Measurements from ENCODE around the gene LGI1.
"Not testable (repeated sequence)": the region's sequence is repeated elsewhere in the genome, so short reads cannot be mapped to it uniquely, and the experiment has no call there.

Gene LGI1

DNA sequence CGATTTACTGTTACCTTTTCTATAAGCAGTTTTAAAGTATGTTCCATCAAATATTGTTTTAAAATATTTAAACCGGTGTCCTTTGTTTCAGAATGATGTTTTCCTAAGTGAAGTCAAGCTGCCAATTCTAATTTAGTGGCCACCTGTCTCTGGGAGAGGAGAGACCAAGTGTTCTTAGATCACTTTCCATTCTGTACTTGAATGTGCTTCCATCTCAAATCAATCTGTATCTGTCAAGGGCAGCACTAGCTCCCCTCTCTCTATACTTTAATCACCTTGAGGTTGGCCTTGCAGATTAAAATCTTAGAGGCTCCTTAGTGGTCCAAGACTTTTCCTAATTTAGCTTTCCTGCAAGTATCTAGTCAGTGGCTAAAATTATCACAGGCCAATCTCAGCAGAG, 49.6 kb downstream of the LGI1 start:
- DNase-seq (ENCODE audit: low read depth) = no peak

DNA sequence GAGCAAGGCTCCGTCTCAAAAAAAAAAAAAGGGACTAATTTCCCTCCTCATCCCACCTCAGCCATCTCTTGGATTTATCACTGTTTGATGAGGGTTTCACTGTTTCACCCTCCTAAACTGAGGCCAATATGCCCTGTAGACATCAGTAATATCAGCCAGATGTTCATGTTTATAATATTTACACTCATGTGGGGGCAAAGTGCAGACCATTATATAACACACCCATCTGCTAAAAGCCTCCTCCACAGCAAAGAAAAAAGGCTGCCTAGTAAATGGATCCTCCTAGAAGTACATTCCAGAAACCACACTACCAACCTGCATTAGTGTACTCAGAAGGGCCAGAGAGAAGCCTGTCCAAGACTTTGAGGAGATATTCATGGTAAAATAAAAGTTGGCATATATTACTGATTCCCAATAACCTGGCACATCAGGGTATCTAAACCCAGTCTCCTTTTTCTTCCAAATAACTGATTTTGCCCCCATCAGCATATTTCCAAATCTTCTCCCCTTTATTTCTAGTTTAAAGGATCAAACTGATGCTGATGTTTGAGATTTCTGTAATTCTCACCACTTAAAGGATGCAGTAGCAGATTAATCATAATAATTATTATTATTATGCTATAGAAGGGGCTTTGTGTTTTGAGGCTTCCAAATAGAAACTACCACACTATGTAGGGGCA, 55.1 kb downstream of the LGI1 start:
- DNase-seq (ENCODE audit: low read depth) = no peak

DNA sequence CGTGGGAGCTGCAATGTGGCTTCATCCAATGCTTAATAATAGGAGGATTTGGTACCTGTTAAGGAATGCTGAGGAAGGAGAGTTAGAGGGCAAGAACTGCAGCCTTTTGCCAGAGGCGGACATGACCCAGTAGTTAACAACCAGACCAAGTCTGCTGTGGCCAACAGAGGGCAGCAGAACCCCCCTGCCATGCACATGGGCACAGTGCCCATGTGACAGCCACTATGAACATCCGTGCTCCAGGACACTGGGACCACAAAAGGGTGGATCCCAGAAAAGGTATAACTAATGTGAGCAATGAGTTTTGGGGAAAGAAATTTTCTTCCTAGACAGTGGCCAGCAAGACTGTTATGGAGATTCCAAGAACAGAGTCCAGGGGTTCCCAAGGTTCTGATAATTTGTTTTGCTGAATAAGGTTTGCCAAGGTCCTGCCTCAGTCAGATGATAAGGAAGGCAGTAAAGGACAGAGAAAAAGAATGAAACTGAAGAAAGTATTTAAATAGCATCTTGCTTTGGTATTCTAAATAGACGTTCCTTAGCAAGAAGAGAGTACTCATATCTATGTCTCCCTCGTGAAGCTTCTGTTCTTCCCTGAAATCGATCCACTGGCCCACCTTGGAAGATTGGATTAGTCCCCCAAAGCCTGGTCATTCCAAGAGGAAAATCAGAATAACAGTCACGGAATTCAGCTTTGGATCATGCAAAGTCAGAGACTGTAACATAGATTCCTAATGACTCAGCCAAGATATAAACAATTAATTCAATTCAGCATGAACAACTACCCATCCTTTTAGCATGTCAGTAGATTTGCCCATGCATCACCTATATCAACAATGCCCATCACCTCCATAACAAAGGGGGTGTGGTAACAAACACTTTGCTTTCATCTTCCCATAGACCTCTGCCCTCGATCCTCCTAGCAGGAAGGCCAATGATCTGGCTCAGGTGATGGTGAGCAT, 56.0 kb downstream of the LGI1 start:
- peak; percentile 66 for DNase-seq (ENCODE audit: low read depth)

DNA sequence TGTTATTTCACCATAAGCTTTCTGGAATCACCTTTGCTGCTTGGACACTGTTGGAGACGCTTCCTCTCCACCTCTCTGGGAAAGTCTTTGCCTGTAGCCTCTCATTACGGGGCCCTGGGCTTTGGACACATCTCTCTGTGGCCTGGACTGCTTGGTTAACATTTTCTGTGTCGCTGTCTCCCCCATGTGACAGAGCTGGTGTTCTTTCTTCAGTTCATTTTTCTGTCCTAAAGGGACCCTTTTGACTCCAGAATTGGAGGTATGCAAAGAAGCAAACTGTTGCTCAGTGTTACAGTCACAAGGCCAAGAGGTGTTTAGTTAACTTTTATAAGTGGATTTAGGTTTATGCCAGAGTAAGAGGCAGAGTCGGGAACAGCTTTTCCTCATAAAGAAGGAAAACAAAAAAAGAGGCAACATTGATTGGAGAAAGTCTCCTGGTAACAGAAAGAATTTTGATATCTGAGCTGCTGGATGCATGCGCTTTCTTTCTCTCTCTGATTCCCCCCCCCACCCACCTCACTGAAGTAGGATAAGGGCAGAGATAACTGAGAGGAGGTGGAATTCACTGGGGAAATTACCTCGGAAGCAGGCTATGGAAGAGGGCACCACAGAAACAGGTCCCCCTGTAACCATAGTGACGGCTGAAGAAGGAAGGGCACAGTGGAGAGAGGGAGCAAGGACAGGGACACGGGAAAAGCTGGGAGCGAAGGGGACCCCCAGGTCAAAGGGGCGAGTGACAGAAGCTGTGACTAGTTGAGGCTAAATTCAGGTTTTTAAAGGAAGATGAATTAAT, 57.8 kb downstream of the LGI1 start:
- peak; percentile 52 for DNase-seq (ENCODE audit: low read depth)

DNA sequence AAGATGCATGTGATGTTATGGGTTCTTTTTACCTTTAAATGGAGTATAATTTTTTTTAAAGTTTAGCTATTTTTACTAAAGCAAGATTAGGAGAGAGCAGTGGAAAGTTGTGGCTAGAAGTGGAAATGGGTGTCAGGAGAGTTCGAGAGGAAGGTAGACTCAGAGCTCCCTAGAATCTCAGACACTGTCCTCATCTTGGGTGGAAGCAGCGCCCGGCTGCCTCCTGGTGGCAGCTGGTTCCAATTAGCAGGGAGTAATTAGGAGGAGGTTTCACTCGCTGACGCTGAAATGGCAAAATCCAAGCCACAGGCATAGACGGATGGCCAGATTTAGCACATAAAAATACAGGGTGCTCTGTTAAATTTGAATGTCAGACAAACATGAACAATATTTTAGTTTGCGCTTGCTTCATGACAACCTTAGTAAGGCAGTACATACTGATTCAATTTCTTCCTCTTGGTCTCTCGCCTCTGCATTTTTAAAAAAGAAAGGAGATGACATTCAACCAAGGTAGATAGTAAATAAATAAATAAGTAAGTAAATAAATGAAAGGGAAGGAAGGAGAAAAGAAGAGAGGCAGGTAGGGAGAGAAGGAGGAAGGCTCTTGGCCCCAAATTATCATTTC, 58.5 kb downstream of the LGI1 start:
- DNase-seq (ENCODE audit: low read depth) = peak; percentile 83

DNA sequence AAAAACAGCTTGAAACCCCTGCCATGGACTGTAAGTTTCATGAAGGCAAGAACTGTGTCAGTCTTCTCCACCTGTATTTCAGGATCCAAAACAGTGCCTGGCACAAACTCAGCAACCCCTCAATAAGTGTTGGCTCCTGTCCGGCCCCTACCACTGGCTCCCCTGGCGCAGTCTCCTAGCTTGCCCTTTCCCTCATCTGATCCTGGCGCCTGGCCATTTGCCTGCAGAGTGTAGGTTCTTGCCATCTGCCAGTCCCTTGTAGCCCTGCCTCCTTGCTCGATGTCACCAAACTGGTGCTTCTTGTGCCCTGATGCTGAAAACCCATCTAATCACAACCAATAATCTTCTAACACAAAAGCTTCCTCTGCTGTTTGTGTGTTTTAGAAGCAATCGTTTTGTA, 60.4 kb downstream of the LGI1 start:
- DNase-seq (ENCODE audit: low read depth) = no peak

DNA sequence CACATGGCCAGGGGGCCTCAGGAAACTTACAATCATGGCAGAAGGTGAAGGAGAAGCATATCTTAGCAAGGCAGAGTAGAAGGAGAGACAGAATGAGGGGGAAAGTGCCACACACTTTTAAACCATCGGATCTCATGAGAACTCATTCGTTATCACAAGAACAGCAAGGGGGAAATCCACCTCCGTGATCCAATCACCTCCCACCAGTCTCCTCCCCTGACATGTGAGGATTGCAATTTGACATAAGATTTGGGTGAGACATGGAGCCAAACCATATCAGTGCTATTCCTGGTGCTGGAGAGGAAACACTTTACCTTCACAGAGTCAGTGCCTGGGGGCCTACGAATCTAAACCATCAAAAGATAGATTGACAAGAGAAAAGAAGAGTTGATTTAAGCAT, 61.8 kb downstream of the LGI1 start:
- DNase-seq (ENCODE audit: low read depth) = no peak

DNA sequence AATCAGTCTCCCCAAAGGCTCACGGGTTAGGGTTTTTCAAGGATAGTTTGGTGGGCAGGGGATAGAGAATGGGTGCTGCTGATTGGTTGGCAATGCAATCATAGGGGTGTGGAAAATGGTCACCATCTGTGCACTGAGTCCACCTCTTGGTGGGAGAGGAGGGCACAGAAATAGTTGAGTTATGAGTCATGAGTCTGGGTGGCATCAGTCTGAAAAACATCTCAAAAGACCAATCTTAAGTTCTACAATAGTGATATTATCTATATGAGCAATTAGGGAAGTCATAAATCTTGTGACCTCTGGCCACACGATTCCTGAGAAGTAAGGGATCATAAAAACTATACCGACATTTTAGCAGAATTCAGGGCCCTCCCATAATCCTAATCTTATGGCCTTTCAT, 62.7 kb downstream of the LGI1 start:
- peak; percentile 51 for DNase-seq (ENCODE audit: low read depth)

DNA sequence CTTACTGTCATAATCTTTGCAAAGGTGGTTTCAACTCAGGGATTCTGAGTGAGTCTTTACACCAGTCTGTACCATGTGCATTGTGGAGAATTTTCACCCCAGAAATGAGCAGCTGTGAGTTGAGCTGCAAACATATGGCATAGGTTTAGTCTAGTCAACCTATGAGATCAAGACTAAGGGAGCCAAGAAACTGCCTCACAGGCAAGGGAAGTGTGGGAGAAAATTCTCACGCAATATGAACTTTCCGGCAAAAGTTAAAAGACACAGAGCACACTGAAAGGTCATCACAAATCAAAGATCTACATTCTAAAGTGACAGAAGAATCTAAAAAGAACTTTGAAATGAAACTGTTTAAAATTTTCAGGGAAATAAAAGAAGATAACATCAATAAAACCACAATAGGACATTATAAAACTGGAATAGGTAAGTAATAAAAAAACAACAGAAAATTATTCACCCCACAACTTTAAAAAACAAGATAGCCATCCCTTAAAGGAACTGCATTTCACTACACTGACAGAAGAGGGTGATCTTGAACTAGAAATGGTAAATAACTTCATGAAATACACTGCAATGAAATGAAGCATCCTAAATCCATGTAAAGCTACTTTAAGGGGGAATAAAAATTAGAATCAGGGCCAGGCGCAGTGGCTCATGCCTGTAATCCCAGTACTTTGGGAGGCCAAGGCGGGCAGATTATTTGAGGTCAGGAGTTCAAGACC, 63.5 kb downstream of the LGI1 start:
- DNase-seq (ENCODE audit: low read depth) = peak; percentile 57

DNA sequence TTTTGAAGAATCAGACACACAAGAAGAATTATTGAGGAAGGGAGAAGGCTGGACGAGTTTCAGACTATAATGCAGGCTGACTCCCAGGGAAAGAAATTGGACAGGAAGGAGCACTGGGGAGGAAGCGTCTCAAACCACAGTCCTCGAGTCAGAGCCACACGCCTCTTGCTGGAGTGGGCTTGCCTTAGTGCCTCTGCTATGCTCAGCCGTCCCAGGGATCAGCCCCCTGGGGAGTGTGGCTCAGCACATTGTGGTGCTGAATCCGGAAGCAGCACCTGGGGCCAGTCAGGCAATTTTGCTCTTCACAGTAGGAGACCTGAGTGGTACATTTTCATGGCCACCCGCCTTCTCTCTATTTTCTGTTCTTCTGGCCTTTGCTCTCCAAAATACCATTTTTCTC, 68.6 kb downstream of the LGI1 start:
- peak; percentile 17 for DNase-seq (ENCODE audit: low read depth)

DNA sequence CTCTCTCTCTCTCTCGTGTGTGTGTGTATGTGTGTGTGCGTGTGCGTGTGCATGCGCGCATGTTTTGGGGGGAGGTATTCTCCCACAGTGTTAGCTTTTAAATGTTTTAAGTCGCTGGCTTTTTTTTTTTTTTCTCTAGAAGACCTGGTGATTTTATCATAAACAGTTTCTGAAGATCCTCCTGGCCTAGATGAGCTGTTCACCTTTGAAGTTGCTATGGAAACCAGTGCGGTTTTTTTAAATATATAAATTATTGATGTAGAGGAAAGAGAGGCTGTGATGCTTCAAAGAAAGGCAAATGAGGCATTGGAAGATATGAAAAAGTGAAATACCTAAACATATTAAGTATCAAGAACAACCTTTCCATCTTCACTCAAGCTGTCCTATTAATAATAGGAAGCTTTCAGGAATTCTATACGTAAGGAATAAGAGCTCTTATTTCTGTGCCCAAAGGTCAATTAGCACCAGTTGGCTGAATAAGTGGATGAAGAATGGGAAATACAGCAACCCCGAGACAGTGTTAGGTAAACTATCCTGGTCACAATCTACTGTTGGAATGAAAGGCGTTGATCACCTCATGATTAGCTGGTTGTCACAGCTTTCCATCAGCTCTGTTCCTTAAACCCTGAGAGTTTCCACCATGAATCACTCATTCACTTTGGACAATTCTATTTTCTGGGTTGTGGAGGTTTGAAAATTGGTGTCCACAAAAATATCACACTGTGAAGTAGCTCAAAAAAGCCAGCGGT, 69.5 kb downstream of the LGI1 start:
- DNase-seq (ENCODE audit: low read depth) = no peak

DNA sequence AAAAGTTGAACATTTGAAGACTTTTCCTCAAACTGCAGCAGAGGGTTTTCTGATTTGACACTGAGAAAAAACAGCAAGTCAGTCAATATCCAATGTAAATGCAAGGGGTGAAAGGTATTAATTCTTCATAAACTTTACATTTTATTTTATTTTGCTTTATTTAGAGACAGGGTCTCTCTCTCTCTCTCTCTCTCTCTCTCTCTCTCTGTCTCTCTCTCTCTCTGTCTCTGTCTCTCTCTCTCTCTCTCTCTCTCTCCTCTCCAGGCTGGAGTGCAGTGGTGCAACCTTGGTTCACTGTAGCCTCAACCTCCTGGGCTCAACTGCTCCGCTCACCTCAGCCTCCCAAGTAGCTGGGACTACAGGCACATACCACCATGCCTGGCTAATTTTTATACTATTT, 73.3 kb downstream of the LGI1 start:
- DNase-seq (ENCODE audit: low read depth) = not testable (repeated sequence)

DNA sequence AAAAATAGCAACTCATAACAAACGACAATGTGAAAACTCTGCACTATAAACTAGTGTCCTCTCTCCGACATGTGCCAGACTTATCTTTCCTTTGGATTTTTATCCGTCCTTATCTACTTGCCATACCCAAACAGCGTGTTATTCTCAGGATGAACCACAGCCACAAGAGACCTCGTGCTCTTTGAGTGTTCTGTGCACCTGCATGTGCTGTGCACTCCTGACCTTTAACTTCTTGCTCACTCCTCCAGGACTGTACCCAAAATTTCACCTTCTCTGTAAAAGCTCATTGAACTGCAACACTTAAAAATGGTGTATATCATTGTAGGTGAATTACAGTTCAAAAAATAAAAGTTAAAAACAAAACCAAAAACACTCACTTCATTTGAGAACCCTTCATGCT, 78.0 kb downstream of the LGI1 start:
- DNase-seq (ENCODE audit: low read depth) = no peak

DNA sequence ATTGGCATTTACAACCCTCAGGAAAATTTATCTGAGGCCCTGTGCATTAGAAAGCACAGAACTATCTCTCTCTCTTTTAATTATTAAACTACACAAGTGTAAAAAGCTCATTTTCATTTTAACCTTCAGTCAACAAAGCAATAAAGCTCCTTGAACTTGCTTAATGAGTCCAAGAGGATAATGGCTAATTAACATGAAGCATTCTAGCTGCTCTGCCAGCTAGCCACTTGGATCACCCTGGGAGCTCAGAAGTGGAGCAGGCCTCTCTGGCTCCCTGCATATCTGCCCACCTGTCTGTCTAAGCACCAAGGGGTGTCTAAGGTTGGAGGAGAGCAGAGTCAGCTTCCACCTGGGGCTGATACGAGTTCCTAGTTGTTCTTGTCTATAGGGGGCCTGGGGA, 80.1 kb downstream of the LGI1 start:
- no peak for DNase-seq (ENCODE audit: low read depth)

DNA sequence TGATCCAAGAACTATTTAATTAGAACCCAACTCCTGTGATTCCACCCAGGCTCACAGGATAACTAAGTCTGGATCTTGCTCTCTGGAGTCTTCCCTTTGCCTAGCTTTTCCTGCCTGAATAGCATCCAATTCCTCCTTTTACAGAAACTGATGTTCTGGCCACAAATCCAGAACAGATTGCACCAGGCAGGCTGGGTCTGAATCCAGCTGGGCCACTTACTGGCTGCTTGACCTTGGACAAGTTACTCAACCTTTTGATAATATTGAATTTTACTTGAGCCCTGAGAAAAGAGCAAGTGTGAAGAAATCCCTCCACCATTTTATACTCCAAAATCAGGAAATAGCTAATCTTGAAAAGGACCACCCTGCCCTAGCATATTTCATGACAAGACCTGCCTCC, 80.5 kb downstream of the LGI1 start:
- DNase-seq (ENCODE audit: low read depth) = no peak

DNA sequence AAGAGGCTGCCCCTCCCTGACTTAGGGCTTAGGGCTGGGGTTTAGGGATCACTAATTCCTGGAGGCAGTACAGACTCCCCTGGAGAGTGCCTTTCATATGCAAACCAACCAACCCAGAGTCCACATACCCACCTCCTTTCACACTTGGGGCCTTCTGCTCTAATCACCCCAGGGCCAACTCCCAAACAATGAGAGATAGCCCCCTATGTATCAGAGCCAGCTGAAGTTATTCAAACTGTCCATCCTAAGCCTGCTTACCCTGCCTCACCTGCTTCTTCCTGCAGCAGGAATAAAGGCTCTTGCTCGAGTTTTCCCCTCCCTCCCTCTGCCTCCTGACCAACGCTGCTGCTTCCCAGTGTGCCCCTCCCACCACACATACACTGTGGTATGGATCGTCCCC, 84.2 kb downstream of the LGI1 start:
- DNase-seq (ENCODE audit: low read depth) = no peak

DNA sequence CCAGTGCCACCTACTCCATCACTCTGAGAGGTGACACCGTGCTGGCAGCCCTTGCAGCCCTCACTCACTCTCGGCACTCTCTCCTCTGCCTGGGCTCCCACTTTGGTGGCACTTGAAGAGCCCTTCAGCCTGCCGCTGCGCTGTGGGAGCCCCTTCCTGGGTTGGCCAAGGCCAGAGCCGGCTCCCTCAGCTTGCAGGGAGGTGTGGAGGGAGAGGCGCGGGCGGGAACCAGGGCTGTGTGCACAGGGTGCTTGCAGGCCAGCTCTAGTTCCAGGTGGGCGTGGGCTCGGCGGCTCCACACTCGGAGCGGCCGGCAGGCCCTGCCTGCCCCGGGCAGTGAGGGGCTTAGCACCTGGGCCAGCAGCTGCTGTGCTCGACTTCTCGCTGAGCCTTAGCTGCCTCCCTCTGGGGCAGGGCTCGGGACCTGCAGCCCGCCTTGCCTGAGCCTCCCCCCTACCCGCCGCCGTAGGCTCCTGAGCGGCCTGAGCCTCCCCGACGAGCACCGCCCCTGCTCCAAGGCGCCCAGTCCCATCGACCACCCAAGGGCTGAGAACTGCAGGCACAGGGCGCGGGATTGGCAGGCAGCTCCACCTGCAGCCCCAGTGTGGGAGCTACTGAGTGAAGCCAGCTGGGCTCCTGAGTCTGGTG, 87.4 kb downstream of the LGI1 start:
- no peak for DNase-seq (ENCODE audit: low read depth)
